Panc1 (cell line): ENCODE data around the gene OR4Q2.

Experiments used
- CTCF ChIP-seq: fragments of 450-650 bp; IDR thresholded peaks from 2 replicates; pipeline ENCODE4 v1.5.1; 2017; ENCODE audit warnings: mild to moderate bottlenecking
- POLR2AphosphoS5 ChIP-seq: IDR thresholded peaks from 2 replicates; pipeline ENCODE4 v1.6.1; 2012; ENCODE audit warnings: mild to moderate bottlenecking, low read depth, low read length, moderate library complexity

DNA sequence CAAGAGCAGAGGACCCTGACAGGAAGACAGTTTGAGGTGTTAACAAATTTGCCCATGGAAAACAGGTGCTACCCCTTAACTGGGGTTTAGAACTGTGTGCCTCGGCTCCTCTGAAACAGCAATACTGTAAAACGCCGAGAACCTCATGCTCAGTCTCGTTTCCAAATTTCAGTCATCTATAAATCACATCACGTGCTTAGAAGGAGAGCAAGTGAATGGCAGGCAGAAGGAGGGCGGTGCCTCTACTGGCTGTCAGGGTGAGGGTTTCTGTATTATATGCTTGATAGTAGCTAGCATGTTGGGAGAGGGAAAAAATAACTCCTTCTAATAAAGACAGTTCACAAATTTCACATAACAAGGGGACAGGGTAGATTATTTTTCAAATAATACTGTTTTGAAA, 29.1 kb downstream of the OR4Q2 start:
- TF ChIP-seq CTCF: no peak
- TF ChIP-seq POLR2AphosphoS5: no peak
